Measurements from ENCODE around the gene PRDX2.
"Not testable (repeated sequence)": the region's sequence is repeated elsewhere in the genome, so short reads cannot be mapped to it uniquely, and the experiment has no call there.

The PRDX2 gene

GRCh38 chr19:12825254-12826131, 23.9 kb upstream of the PRDX2 start:
- no peak for FAIRE-seq

DNA sequence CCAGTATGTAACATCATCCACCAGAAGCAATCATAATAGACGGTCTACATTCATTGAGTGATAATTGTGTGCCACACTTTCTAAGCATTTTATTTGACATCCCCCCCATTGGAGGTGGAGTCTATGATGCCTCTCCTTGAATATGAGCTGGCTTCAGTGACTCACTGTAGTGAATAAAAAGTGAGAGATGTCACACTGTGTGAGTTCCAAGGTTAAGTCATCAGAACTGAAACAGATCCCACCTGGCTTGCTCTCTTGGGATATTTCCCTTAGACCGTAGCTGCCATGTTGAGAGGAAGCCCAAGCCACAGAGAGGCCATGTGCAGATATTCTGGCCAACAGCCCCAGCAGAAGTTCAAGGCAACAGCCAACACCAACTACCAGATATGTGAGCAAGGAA, 20.2 kb upstream of the PRDX2 start:
- FAIRE-seq: no peak

GRCh38 chr19:12817810-12818209, 16.2 kb upstream of the PRDX2 start:
- not testable (repeated sequence) for FAIRE-seq

GRCh38 chr19:12817188-12817587, 15.6 kb upstream of the PRDX2 start:
- not testable (repeated sequence) for FAIRE-seq

- FAIRE-seq: no peak
Measured at GRCh38 chr19:12815088-12815487, 13.5 kb upstream of the PRDX2 start.

DNA sequence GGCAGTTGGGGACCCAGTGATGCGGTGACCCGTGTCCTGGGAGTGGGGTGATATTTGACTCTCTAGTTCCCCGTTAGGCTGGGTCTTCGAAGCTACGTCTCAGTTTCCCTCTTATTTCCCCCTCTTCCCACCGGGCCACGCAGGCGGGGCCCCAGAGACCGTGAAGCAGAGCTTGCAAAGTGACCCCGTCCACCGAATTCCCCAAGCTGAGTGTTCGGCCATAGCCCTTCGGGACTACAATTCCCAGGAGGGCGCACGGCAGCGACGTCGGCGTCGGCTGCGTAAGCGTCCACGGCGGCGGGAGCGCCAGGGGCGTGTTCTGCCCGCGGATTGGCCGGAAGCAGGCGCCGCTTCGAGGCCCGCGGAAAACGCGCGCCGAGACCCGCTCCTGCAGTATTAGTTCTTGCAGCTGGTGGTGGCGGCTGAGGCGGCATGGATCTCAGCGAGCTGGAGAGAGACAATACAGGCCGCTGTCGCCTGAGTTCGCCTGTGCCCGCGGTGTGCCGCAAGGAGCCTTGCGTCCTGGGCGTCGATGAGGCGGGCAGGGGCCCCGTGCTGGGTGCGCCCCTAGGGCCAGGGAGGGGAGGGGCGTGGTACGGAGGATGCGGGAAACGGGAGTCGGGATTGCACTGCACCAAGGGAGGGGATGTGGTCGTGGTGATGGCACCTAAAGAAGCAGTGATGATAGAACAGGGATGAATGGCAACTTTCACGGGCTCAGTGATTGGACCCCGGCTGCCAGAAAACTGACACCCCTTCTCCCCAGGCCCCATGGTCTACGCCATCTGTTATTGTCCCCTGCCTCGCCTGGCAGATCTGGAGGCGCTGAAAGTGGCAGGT, 4.9 kb upstream of the PRDX2 start, which contains the start of gene RNASEH2A:
Gene RNASEH2A (plus strand): TSS at position 343 of the 840 bp plus-strand sequence. CDS start 90 bp downstream, at position 433.
- no peak for FAIRE-seq

GRCh38 chr19:12804051-12804450, 2.5 kb upstream of the PRDX2 start:
- no peak for FAIRE-seq

GRCh38 chr19:12802267-12803106, 887 bp upstream of the PRDX2 start:
- no peak for FAIRE-seq

GRCh38 chr19:12800923-12801465, 606 bp downstream of the PRDX2 start:
- FAIRE-seq: no peak

GRCh38 chr19:12800466-12800770, 1.2 kb downstream of the PRDX2 start:
- no peak for FAIRE-seq

GRCh38 chr19:12799742-12800465, 1.7 kb downstream of the PRDX2 start:
- FAIRE-seq: no peak

- not testable (repeated sequence) for FAIRE-seq
Measured at GRCh38 chr19:12797607-12798006, 4.0 kb downstream of the PRDX2 start.

DNA sequence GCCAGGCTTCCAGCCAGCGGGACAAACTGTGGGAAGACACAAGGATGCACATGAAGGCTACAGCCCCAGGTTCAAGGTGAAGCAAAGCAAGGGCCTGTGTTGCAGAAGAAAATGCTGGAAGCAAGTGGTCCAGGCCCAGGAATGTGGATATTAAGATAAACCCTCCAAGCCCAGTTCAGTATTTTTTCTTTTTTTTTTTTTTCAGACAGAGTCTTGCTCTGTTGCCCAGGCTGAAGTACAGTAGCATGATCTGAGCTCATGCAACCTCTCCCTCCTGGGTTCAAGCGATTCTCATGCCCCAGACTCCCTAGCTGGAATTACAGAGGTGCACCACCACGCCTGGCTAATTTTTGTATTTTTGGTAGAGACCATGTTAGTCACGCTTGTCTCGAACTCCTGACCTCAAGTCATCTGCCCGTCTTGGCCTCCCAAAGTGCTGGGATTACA, 4.4 kb downstream of the PRDX2 start:
- no peak for FAIRE-seq

- FAIRE-seq: no peak
Measured at GRCh38 chr19:12796146-12797071, 5.2 kb downstream of the PRDX2 start.

GRCh38 chr19:12794971-12795381, 6.6 kb downstream of the PRDX2 start:
- FAIRE-seq: no peak

DNA sequence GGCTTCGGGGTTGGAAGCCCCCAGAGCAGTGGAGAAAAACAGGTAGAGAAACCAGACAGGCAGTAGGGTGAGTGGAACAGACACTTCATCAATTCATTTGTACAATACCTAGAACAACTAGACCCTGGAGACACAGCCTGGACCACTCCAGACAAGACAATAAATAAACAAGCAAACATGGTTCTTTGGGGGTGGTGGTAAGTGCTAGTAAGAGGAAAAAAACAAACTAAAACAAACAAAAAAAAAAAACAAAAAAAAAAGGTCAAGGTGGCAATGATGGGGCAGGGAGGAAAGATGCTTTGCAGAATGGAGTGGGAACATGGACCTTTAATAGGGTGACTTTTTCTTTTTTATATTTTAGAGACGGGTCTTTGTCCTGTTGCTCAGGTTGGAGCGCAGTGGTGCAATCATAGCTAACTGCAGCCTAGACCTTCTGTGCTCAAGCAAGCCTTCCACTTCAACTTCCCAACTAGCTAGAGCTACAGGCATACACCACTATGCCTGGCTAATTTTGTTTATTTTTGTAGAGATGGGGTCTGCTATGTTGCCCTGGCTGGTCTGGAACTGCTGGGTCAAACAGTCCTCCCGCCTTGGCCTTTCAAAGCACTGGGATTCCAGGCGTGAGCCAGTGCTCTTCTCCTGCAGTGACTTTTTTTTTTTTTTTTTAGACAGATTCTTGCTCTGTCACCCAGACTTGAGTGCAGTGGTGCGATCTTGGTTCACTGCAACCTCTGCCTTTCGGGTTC, 7.2 kb downstream of the PRDX2 start:
- no peak for FAIRE-seq

DNA sequence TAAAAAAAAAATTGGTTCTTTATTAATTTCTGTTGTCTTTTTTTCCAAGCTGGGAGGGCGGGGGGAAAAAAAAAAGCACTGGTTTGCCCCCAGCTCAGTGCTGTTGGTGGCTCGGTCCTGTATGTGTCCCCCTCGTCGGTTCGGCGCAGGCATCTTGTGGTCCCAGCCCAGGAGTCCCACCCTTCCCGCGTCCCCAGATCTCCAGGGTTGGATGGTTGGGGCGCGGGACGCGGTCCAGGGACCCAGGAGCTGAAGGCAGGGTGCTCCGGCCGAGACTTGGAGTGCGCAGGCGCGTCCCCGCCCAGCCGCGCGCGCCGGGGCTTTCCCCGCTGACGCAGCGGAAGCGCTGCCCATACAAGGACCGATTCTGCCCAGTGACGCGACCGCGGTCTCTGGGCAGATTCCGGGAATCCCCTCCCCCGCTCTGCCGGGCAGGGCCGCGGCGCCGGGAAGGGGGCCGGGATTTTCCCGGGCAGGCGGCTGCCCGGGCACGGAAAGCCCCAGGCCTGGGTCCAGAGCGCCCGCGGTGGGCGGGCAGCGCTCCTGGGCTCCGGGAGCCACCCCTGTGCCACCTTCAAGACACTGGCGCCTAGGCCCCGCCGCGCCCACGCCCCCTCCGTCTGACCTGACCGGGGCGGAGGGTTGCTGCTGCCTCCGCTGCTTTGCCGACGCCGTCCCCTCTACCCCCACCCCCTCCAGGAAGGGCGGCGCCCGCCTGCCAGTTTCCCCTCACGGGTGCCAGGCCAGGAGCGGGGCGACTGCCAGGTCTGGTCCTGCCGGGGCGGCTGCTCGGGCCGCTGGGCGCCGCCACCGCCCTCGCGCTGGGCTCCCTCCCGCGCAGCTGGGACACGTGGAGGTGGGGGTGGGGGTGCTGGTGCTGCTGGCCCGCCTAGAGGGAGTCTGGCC, 8.1 kb downstream of the PRDX2 start:
- no peak for FAIRE-seq

GRCh38 chr19:12792853-12793289, 8.7 kb downstream of the PRDX2 start:
- no peak for FAIRE-seq

Data from colon (tissue), 2 donors.